Activated naive CD8-positive, alpha-beta T cell treated with anti-CD3 and anti-CD28 coated beads, Interleukin-2, amount 10 ng/mL, durations not matched to agents 7 days and 5 days (primary cell): ENCODE measurements around the gene RPL18A. TPM values are rescaled to one million over a fixed set of nuclear protein-coding genes. Genes with fewer than 3 reads are reported as not detected.
A peak's percentile ranks its signal among the peaks of the same experiment; 100 is the strongest.

Experiments
- ATAC-seq: fragments of 150-1000 bp; cut with Tn5 transposase; one replicate; pipeline ENCODE4 v1.10.0; 2021; ENCODE audit warnings: low read depth, moderate library complexity
- POLR2A ChIA-PET: fragments of 350-600 bp; sonication (Branson Sonifier 250); formaldehyde crosslinking; loops from one replicate; lab custom pipeline; 2021; ENCODE audit warnings: antibody characterized with exemption; lab: Charles Lee
- DNase-seq: peaks from one replicate; pipeline ENCODE4 v3.0.0; 2021
- H3K27ac Mint-ChIP-seq: one replicate; pipeline ENCODE4 v1.8.0; 2022; ENCODE audit warnings: mild to moderate bottlenecking, mixed read lengths
- H3K27me3 Mint-ChIP-seq: one replicate; pipeline ENCODE4 v1.8.0; 2022; ENCODE audit warnings: mild to moderate bottlenecking, moderate library complexity, mixed read lengths
- H3K36me3 Mint-ChIP-seq: one replicate; pipeline ENCODE4 v1.8.0; 2021; ENCODE audit warnings: mild to moderate bottlenecking, mixed read lengths
- H3K4me1 Mint-ChIP-seq: one replicate; pipeline ENCODE4 v1.8.0; 2021; ENCODE audit warnings: mixed read lengths
- H3K4me3 Mint-ChIP-seq: one replicate; pipeline ENCODE4 v1.8.0; 2022; ENCODE audit warnings: mild to moderate bottlenecking, moderate library complexity, mixed read lengths
- H3K9me3 Mint-ChIP-seq: one replicate; pipeline ENCODE4 v1.8.0; 2021; ENCODE audit warnings: mixed read lengths
- total RNA-seq, 2 experiments: library from RNA; stranded (reverse); gene quantifications; one replicate each; pipeline ENCODE4 v1.2.3, GENCODE V29; 2021

Gene RPL18A
- total RNA-seq, 2 experiments from 2014 or later, result 2,260 to 2,272 TPM

- ATAC-seq (no peak), DNase-seq (no peak)
- Mint-ChIP-seq H3K9me3 (peaks cover 1% of the 10 kb centered on the region), H3K27ac (no peak overlapping the region), H3K4me1 (peaks cover 12% of the 10 kb centered on the region), H3K36me3 (peaks cover 63% of the 10 kb centered on the region), H3K27me3 (no peaks in the 10 kb centered on the region), H3K4me3 (no peak overlapping the region)
- POLR2A ChIA-PET, result interaction anchor here (0.9 to 1.5 kb wide), 2 partner anchors 10 to 15 kb away, joined by 3 to 4 read pairs; partner anchors contain the start of gene JAK3
Measured at GRCh38 chr19:17832443-17833208, 27.1 kb upstream of the RPL18A start.

GRCh38 chr19:17834350-17835181 lies 25.1 kb upstream of the RPL18A start:
- Mint-ChIP-seq H3K36me3 (peaks cover 68% of the 10 kb centered on the region), H3K27me3 (no peaks in the 10 kb centered on the region), H3K4me1 (peaks cover 9% of the 10 kb centered on the region), H3K4me3 (no peak overlapping the region), H3K9me3 (peaks cover 1% of the 10 kb centered on the region), H3K27ac (no peak overlapping the region)
- no peak for ATAC-seq
- POLR2A ChIA-PET, result interaction anchor here (0.8 to 1.2 kb wide), 2 partner anchors 11 to 30 kb away, joined by 3 to 7 read pairs; no protein-coding TSS in a partner anchor
- DNase-seq, result no peak

- Mint-ChIP-seq H3K9me3 (peaks cover 1% of the 10 kb centered on the region), H3K4me1 (peaks cover 9% of the 10 kb centered on the region), H3K4me3 (no peak overlapping the region), H3K27me3 (no peaks in the 10 kb centered on the region), H3K27ac (peak overlapping the region; percentile 2), H3K36me3 (peaks cover 66% of the 10 kb centered on the region)
- DNase-seq, result no peak
- no peak for ATAC-seq
- POLR2A ChIA-PET, result interaction anchor here (1.2 kb wide), 1 partner anchor 31 kb away, joined by 7 read pairs; no protein-coding TSS in a partner anchor
Measured at GRCh38 chr19:17835182-17836006, 24.3 kb upstream of the RPL18A start.

- Mint-ChIP-seq H3K4me1 (peaks cover 9% of the 10 kb centered on the region), H3K27me3 (no peaks in the 10 kb centered on the region), H3K4me3 (no peak overlapping the region), H3K36me3 (peaks cover 64% of the 10 kb centered on the region), H3K9me3 (peaks cover 1% of the 10 kb centered on the region), H3K27ac (peak overlapping the region; percentile 55)
- POLR2A ChIA-PET, result no interaction called here
- DNase-seq, result no peak
- no peak for ATAC-seq
Measured at GRCh38 chr19:17836530-17836929, 23.2 kb upstream of the RPL18A start.

GRCh38 chr19:17837972-17838371 lies 21.7 kb upstream of the RPL18A start:
- H3K4me3 Mint-ChIP-seq, result no peak overlapping the region
- DNase-seq (no peak), ATAC-seq (no peak)
- no peaks in the 10 kb centered on the region for H3K27me3 Mint-ChIP-seq
- H3K9me3 Mint-ChIP-seq, result no peaks in the 10 kb centered on the region
- peaks cover 59% of the 10 kb centered on the region for H3K36me3 Mint-ChIP-seq
- POLR2A ChIA-PET, result interaction anchor here (0.7 kb wide), 1 partner anchor 9 kb away, joined by 4 read pairs; no protein-coding TSS in a partner anchor
- H3K27ac Mint-ChIP-seq, result no peak overlapping the region
- peaks cover 10% of the 10 kb centered on the region for H3K4me1 Mint-ChIP-seq

GRCh38 chr19:17840019-17840418 lies 19.7 kb upstream of the RPL18A start:
- Mint-ChIP-seq H3K4me1 (peaks cover 18% of the 10 kb centered on the region), H3K36me3 (peaks cover 58% of the 10 kb centered on the region), H3K9me3 (no peaks in the 10 kb centered on the region), H3K27ac (peak overlapping the region; percentile 25), H3K27me3 (no peaks in the 10 kb centered on the region), H3K4me3 (no peak overlapping the region)
- no peak for DNase-seq
- ATAC-seq, result no peak
- POLR2A ChIA-PET, result interaction anchor here (1.2 kb wide), 1 partner anchor 16 kb away, joined by 5 read pairs; no protein-coding TSS in a partner anchor

- Mint-ChIP-seq H3K27ac (no peak overlapping the region), H3K4me3 (no peak overlapping the region), H3K9me3 (no peaks in the 10 kb centered on the region), H3K36me3 (peaks cover 50% of the 10 kb centered on the region), H3K27me3 (no peaks in the 10 kb centered on the region), H3K4me1 (peaks cover 20% of the 10 kb centered on the region)
- POLR2A ChIA-PET, result no interaction called here
- DNase-seq, result no peak
- ATAC-seq, result no peak
Measured at GRCh38 chr19:17841371-17841809, 18.3 kb upstream of the RPL18A start.

- Mint-ChIP-seq H3K9me3 (no peaks in the 10 kb centered on the region), H3K27me3 (no peaks in the 10 kb centered on the region), H3K36me3 (peaks cover 46% of the 10 kb centered on the region), H3K4me3 (no peak overlapping the region), H3K27ac (no peak overlapping the region), H3K4me1 (peaks cover 18% of the 10 kb centered on the region)
- ATAC-seq, result peak; percentile 17
- POLR2A ChIA-PET, result interaction anchor here (1.0 kb wide), 1 partner anchor 18 kb away, joined by 3 read pairs; no protein-coding TSS in a partner anchor
- DNase-seq, result peak; percentile 56
Measured at GRCh38 chr19:17841810-17842662, 17.7 kb upstream of the RPL18A start.

GRCh38 chr19:17842663-17843291 lies 16.9 kb upstream of the RPL18A start:
- ATAC-seq (no peak), DNase-seq (no peak)
- Mint-ChIP-seq H3K27me3 (no peaks in the 10 kb centered on the region), H3K4me3 (no peak overlapping the region), H3K36me3 (peaks cover 42% of the 10 kb centered on the region), H3K9me3 (no peaks in the 10 kb centered on the region), H3K27ac (no peak overlapping the region), H3K4me1 (peaks cover 18% of the 10 kb centered on the region)
- POLR2A ChIA-PET, result interaction anchor here (1.0 kb wide), 1 partner anchor 19 kb away, joined by 3 read pairs; no protein-coding TSS in a partner anchor

- no peaks in the 10 kb centered on the region for H3K27me3 Mint-ChIP-seq
- H3K27ac Mint-ChIP-seq, result no peak overlapping the region
- ATAC-seq (no peak), DNase-seq (no peak)
- no peak overlapping the region for H3K4me3 Mint-ChIP-seq
- POLR2A ChIA-PET, result interaction anchor here (1.0 kb wide), 1 partner anchor 19 kb away, joined by 3 read pairs; no protein-coding TSS in a partner anchor
- peaks cover 39% of the 10 kb centered on the region for H3K36me3 Mint-ChIP-seq
- peaks cover 22% of the 10 kb centered on the region for H3K4me1 Mint-ChIP-seq
- H3K9me3 Mint-ChIP-seq, result no peaks in the 10 kb centered on the region
Measured at GRCh38 chr19:17843292-17843827, 16.4 kb upstream of the RPL18A start.

GRCh38 chr19:17843908-17844490 lies 15.7 kb upstream of the RPL18A start:
- POLR2A ChIA-PET, result no interaction called here
- Mint-ChIP-seq H3K36me3 (peaks cover 36% of the 10 kb centered on the region), H3K4me1 (peaks cover 27% of the 10 kb centered on the region), H3K27ac (peak overlapping the region; percentile 94), H3K4me3 (no peak overlapping the region), H3K27me3 (no peaks in the 10 kb centered on the region), H3K9me3 (no peaks in the 10 kb centered on the region)
- ATAC-seq, result no peak
- no peak for DNase-seq
